Measurements from ENCODE around the gene DGKB.

DGKB gene

GRCh38 chr7:14739841-14740185 lies 162.7 kb downstream of the DGKB start:
- Histone ChIP-seq H3K79me2 (ENCODE audit: low read length) (no peaks in the 10 kb centered on the region), H3K9me3 (replicated peaks; ENCODE audit: insufficient read depth, low read length) (no peaks in the 10 kb centered on the region), H3K9ac (ENCODE audit: low read length) (no peak overlapping the region), H3K27me3 (replicated peaks; ENCODE audit: insufficient read depth, low read length) (no peaks in the 10 kb centered on the region), H2AFZ (ENCODE audit: low read length) (no peak overlapping the region), H4K20me1 (ENCODE audit: insufficient read depth, low read length) (no peaks in the 10 kb centered on the region), H3F3A (ENCODE audit: insufficient read depth, low read length) (no peaks in the 10 kb centered on the region), H3K27ac (ENCODE audit: low read length) (no peak overlapping the region), H3K4me3 (ENCODE audit: low read length) (no peak overlapping the region), H3K9me2 (replicated peaks; ENCODE audit: insufficient read depth, low read length) (no peaks in the 10 kb centered on the region), H3K4me1 (ENCODE audit: low read length) (no peaks in the 10 kb centered on the region), H3K36me3 (replicated peaks; ENCODE audit: insufficient read depth, low read length) (no peaks in the 10 kb centered on the region), H3K4me2 (ENCODE audit: low read depth, low read length) (peak overlapping the region; percentile 22; the same call in 1 of the 2 replicates)
- DNase-seq = no peak
- TF ChIP-seq CTCF (IDR thresholded peaks at IDR 0.05; ENCODE audit: low read length) (no peak), EZH2 (optimal IDR thresholded peaks at IDR 0.05; ENCODE audit: low read depth, low read length) (no peak), EZH2phosphoT487 (IDR thresholded peaks at IDR 0.05; ENCODE audit: low read length) (no peak)

GRCh38 chr7:14739168-14739840 lies 163.2 kb downstream of the DGKB start:
- no peaks in the 10 kb centered on the region for H4K20me1 ChIP-seq (ENCODE audit: insufficient read depth, low read length)
- 0 out of 2 replicates have a peak overlapping the region, but pooled peaks have one; percentile 12 for H3K4me3 ChIP-seq (ENCODE audit: low read length)
- peak overlapping the region; percentile 50; the same call in 1 of the 2 replicates for H2AFZ ChIP-seq (ENCODE audit: low read length)
- no peak overlapping the region for H3K9ac ChIP-seq (ENCODE audit: low read length)
- no peaks in the 10 kb centered on the region for H3K27me3 ChIP-seq (replicated peaks; ENCODE audit: insufficient read depth, low read length)
- no peaks in the 10 kb centered on the region for H3K4me1 ChIP-seq (ENCODE audit: low read length)
- DNase-seq = peak; percentile 18
- no peaks in the 10 kb centered on the region for H3K9me2 ChIP-seq (replicated peaks; ENCODE audit: insufficient read depth, low read length)
- no peaks in the 10 kb centered on the region for H3F3A ChIP-seq (ENCODE audit: insufficient read depth, low read length)
- no peaks in the 10 kb centered on the region for H3K36me3 ChIP-seq (replicated peaks; ENCODE audit: insufficient read depth, low read length)
- no peak overlapping the region for H3K27ac ChIP-seq (ENCODE audit: low read length)
- no peaks in the 10 kb centered on the region for H3K79me2 ChIP-seq (ENCODE audit: low read length)
- TF ChIP-seq CTCF (IDR thresholded peaks at IDR 0.05; ENCODE audit: low read length) (no peak), EZH2 (optimal IDR thresholded peaks at IDR 0.05; ENCODE audit: low read depth, low read length) (no peak), EZH2phosphoT487 (IDR thresholded peaks at IDR 0.05; ENCODE audit: low read length) (no peak)
- peak overlapping the region; percentile 22; the same call in 1 of the 2 replicates for H3K4me2 ChIP-seq (ENCODE audit: low read depth, low read length)
- no peaks in the 10 kb centered on the region for H3K9me3 ChIP-seq (replicated peaks; ENCODE audit: insufficient read depth, low read length)

- Histone ChIP-seq H3K79me2 (ENCODE audit: low read length) (no peaks in the 10 kb centered on the region), H3K27ac (ENCODE audit: low read length) (no peak overlapping the region), H3F3A (ENCODE audit: insufficient read depth, low read length) (no peaks in the 10 kb centered on the region), H3K9me2 (replicated peaks; ENCODE audit: insufficient read depth, low read length) (no peaks in the 10 kb centered on the region), H3K4me2 (ENCODE audit: low read depth, low read length) (no peak overlapping the region), H3K4me3 (ENCODE audit: low read length) (no peak overlapping the region), H4K20me1 (ENCODE audit: insufficient read depth, low read length) (no peaks in the 10 kb centered on the region), H3K9me3 (replicated peaks; ENCODE audit: insufficient read depth, low read length) (no peaks in the 10 kb centered on the region), H3K4me1 (ENCODE audit: low read length) (no peaks in the 10 kb centered on the region), H3K27me3 (replicated peaks; ENCODE audit: insufficient read depth, low read length) (no peaks in the 10 kb centered on the region), H3K36me3 (replicated peaks; ENCODE audit: insufficient read depth, low read length) (no peaks in the 10 kb centered on the region), H3K9ac (ENCODE audit: low read length) (no peak overlapping the region), H2AFZ (ENCODE audit: low read length) (no peak overlapping the region)
- TF ChIP-seq EZH2phosphoT487 (IDR thresholded peaks at IDR 0.05; ENCODE audit: low read length) (no peak), CTCF (IDR thresholded peaks at IDR 0.05; ENCODE audit: low read length) (no peak), EZH2 (optimal IDR thresholded peaks at IDR 0.05; ENCODE audit: low read depth, low read length) (no peak)
- no peak for DNase-seq
These were observed 164.5 kb downstream of the DGKB start for GRCh38 chr7:14738086-14738485.

Data from MM.1S (cell line).